NT2/D1 (cell line): Measurements from ENCODE around the gene NGF.

Source experiments
- YY1 ChIP-seq: IDR thresholded peaks from 2 replicates; pipeline ENCODE4 v1.6.1; 2011; ENCODE audit not compliant: insufficient read length, insufficient read depth
- ZNF274 ChIP-seq: IDR thresholded peaks from 2 replicates; pipeline ENCODE4 v1.6.1; 2011; ENCODE audit warnings: mild to moderate bottlenecking, low read depth, low read length

DNA sequence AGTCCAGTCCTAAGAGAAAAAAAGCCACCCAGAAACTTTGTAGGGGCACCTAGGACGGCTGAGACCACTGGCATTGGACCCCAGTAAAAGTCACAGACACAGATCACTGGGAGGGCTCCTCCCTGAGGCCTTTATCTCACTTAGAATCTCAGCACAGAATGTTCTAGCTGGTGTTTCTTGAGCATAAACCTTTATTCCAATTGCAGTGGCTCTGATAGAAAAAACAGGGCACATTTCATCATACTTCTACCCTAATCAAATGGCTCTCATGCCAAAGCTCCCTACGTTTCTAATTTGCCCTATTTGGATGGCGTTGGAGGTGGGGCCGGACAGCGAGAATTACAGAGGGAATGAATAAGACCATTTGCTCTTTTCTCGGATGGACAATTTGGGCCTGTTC is 53.8 kb downstream of the NGF start:
- TF ChIP-seq YY1: no peak
- TF ChIP-seq ZNF274: no peak
